ENCODE data around the gene MSANTD4. TPM values are rescaled to one million over a fixed set of nuclear protein-coding genes. Genes with fewer than 3 reads are reported as not detected.
"Not testable (repeated sequence)": the region's sequence is repeated elsewhere in the genome, so short reads cannot be mapped to it uniquely, and the experiment has no call there.

Gene MSANTD4
- total and polyA plus RNA-seq, 2 donors (not counting 1 experiment from before 2014, with no cell fraction given): 2.4 to 20.0 TPM

GRCh38 chr11:106061249-106061784 lies 39.3 kb upstream of the MSANTD4 start:
- H3K27ac Mint-ChIP-seq: no peak overlapping the region
- no peak overlapping the region for H3K4me3 Mint-ChIP-seq
- ChIA-PET CTCF (interaction anchor here (0.8 kb wide), 1 partner anchor 26 kb away, joined by 3 read pairs; no protein-coding TSS in a partner anchor), POLR2A (no interaction called here)
- peaks cover 11% of the 10 kb centered on the region for H3K4me1 Mint-ChIP-seq
- intact Hi-C loops (cut with micrococcal nuclease): no loop called here
- H2AFZ ChIP-seq (ENCODE audit: insufficient read depth, low read depth, low read length, poor library complexity, severe bottlenecking): no peak overlapping the region
- no peaks in the 10 kb centered on the region for H3K9me3 Mint-ChIP-seq (ENCODE audit: insufficient read depth)
- DNase-seq (no peak), ATAC-seq (ENCODE audit: low read depth) (no peak)
- H3K27me3 ChIP-seq (replicated peaks in 1 of 4; ENCODE audit: control extremely low read depth in 1 of 4, control insufficient read depth in 3 of 4, insufficient read depth in 4 of 4, low read length in 3 of 4): no peaks in the 10 kb centered on the region
- H3K4me3 ChIP-seq (ENCODE audit: control extremely low read depth in 1 of 5, extremely low read depth in 1 of 5, insufficient read depth in 1 of 5, low read depth in 2 of 5, low read length in 4 of 5): no peak overlapping the region
- no peak overlapping the region for H3K27ac ChIP-seq (ENCODE audit: low read length in 2 of 2)
- TF ChIP-seq, protein P1, sequence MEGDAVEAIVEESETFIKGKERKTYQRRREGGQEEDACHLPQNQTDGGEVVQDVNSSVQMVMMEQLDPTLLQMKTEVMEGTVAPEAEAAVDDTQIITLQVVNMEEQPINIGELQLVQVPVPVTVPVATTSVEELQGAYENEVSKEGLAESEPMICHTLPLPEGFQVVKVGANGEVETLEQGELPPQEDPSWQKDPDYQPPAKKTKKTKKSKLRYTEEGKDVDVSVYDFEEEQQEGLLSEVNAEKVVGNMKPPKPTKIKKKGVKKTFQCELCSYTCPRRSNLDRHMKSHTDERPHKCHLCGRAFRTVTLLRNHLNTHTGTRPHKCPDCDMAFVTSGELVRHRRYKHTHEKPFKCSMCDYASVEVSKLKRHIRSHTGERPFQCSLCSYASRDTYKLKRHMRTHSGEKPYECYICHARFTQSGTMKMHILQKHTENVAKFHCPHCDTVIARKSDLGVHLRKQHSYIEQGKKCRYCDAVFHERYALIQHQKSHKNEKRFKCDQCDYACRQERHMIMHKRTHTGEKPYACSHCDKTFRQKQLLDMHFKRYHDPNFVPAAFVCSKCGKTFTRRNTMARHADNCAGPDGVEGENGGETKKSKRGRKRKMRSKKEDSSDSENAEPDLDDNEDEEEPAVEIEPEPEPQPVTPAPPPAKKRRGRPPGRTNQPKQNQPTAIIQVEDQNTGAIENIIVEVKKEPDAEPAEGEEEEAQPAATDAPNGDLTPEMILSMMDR (IDR thresholded peaks at IDR 0.05): no peak
- TF ChIP-seq EZH2 (IDR thresholded peaks at IDR 0.05; ENCODE audit: borderline replicate concordance, insufficient read depth, low read depth, low read length, poor library complexity, severe bottlenecking): no peak
- H3K36me3 ChIP-seq (replicated peaks in 1 of 2; ENCODE audit: control extremely low read depth in 1 of 2, control insufficient read depth in 1 of 2, extremely low read depth in 1 of 2, insufficient read depth in 2 of 2, low read length in 1 of 2): peaks cover 0 to 3% of the 10 kb centered on the region in 2 experiments
- H3K27me3 Mint-ChIP-seq: no peaks in the 10 kb centered on the region
- H3K4me1 ChIP-seq (ENCODE audit: control insufficient read depth in 2 of 2, insufficient read depth in 2 of 2, low read length in 2 of 2): peaks cover 4% of the 10 kb centered on the region in 2 donors
- H3K9ac ChIP-seq (ENCODE audit: low read length): no peak overlapping the region
- H3K4me2 ChIP-seq (replicated peaks; ENCODE audit: low read depth, low read length, poor library complexity, severe bottlenecking): no peak overlapping the region
- H4K20me1 ChIP-seq (ENCODE audit: control insufficient read depth, insufficient read depth, low read length, poor library complexity, severe bottlenecking): peaks cover 9% of the 10 kb centered on the region
- peaks cover 14% of the 10 kb centered on the region for H3K79me2 ChIP-seq (ENCODE audit: control insufficient read depth, insufficient read depth, low read length)
- H3K9me3 ChIP-seq (ENCODE audit: control extremely low read depth in 1 of 3, control insufficient read depth in 2 of 3, insufficient read depth in 1 of 3, low read length in 2 of 3): no peaks in the 10 kb centered on the region

- no peak overlapping the region for H3K4me3 Mint-ChIP-seq
These were observed 37.6 kb upstream of the MSANTD4 start for GRCh38 chr11:106059617-106060016.

GRCh38 chr11:106058377-106058776 lies 36.3 kb upstream of the MSANTD4 start:
- H3K79me2 ChIP-seq (ENCODE audit: control insufficient read depth, insufficient read depth, low read length); H3K27me3 Mint-ChIP-seq; H3K27me3 ChIP-seq (replicated peaks in 1 of 4; ENCODE audit: control extremely low read depth in 1 of 4, control insufficient read depth in 3 of 4, insufficient read depth in 4 of 4, low read length in 3 of 4); H3K27ac ChIP-seq (ENCODE audit: low read length in 2 of 2); H3K4me3 Mint-ChIP-seq; H3K9me3 ChIP-seq (ENCODE audit: control extremely low read depth in 1 of 3, control insufficient read depth in 2 of 3, insufficient read depth in 1 of 3, low read length in 2 of 3); intact Hi-C loops (cut with micrococcal nuclease); H3K27ac Mint-ChIP-seq; H3K9me3 Mint-ChIP-seq (ENCODE audit: insufficient read depth); H4K20me1 ChIP-seq (ENCODE audit: control insufficient read depth, insufficient read depth, low read length, poor library complexity, severe bottlenecking); H3K4me1 ChIP-seq (ENCODE audit: control insufficient read depth in 2 of 2, insufficient read depth in 2 of 2, low read length in 2 of 2); H3K4me3 ChIP-seq (ENCODE audit: control extremely low read depth in 1 of 5, extremely low read depth in 1 of 5, insufficient read depth in 1 of 5, low read depth in 2 of 5, low read length in 4 of 5); POLR2A ChIA-PET; H3K4me2 ChIP-seq (replicated peaks; ENCODE audit: low read depth, low read length, poor library complexity, severe bottlenecking); H3K36me3 ChIP-seq (replicated peaks in 1 of 2; ENCODE audit: control extremely low read depth in 1 of 2, control insufficient read depth in 1 of 2, extremely low read depth in 1 of 2, insufficient read depth in 2 of 2, low read length in 1 of 2); CTCF ChIA-PET; H2AFZ ChIP-seq (ENCODE audit: insufficient read depth, low read depth, low read length, poor library complexity, severe bottlenecking); ATAC-seq (ENCODE audit: low read depth); H3K9ac ChIP-seq (ENCODE audit: low read length); DNase-seq: not testable (repeated sequence)
- 98% methylated on average over 9 of the region's 14 CpGs for WGBS (ENCODE audit: insufficient coverage)
- peaks cover 11% of the 10 kb centered on the region for H3K4me1 Mint-ChIP-seq

More at GRCh38 chr11:106059617-106060016, 37.6 kb upstream of the MSANTD4 start:
- H3K4me3 ChIP-seq (ENCODE audit: control extremely low read depth in 1 of 5, extremely low read depth in 1 of 5, insufficient read depth in 1 of 5, low read depth in 2 of 5, low read length in 4 of 5): no peak overlapping the region
- no peak overlapping the region for H3K27ac Mint-ChIP-seq
- intact Hi-C loops (cut with micrococcal nuclease): no loop called here
- H3K4me1 Mint-ChIP-seq: peaks cover 11% of the 10 kb centered on the region
- H3K27me3 ChIP-seq (replicated peaks in 1 of 4; ENCODE audit: control extremely low read depth in 1 of 4, control insufficient read depth in 3 of 4, insufficient read depth in 4 of 4, low read length in 3 of 4): no peaks in the 10 kb centered on the region
- TF ChIP-seq, protein P1 (IDR thresholded peaks at IDR 0.05): no peak
- TF ChIP-seq EZH2 (IDR thresholded peaks at IDR 0.05; ENCODE audit: borderline replicate concordance, insufficient read depth, low read depth, low read length, poor library complexity, severe bottlenecking): no peak
- H3K4me1 ChIP-seq (ENCODE audit: control insufficient read depth in 2 of 2, insufficient read depth in 2 of 2, low read length in 2 of 2): peaks cover 4% of the 10 kb centered on the region in 2 donors
- peaks cover 9% of the 10 kb centered on the region for H4K20me1 ChIP-seq (ENCODE audit: control insufficient read depth, insufficient read depth, low read length, poor library complexity, severe bottlenecking)
- no CpG with 5 or more reads among the region's 1 CpG for WGBS (ENCODE audit: insufficient coverage)
- CTCF ChIA-PET: no interaction called here
- H3K9ac ChIP-seq (ENCODE audit: low read length): no peak overlapping the region
- H3K9me3 Mint-ChIP-seq (ENCODE audit: insufficient read depth): no peaks in the 10 kb centered on the region
- H3K9me3 ChIP-seq (ENCODE audit: control extremely low read depth in 1 of 3, control insufficient read depth in 2 of 3, insufficient read depth in 1 of 3, low read length in 2 of 3): no peaks in the 10 kb centered on the region
- no peak for ATAC-seq (ENCODE audit: low read depth)
- H3K4me2 ChIP-seq (replicated peaks; ENCODE audit: low read depth, low read length, poor library complexity, severe bottlenecking): no peak overlapping the region
- H2AFZ ChIP-seq (ENCODE audit: insufficient read depth, low read depth, low read length, poor library complexity, severe bottlenecking): no peak overlapping the region
- H3K79me2 ChIP-seq (ENCODE audit: control insufficient read depth, insufficient read depth, low read length): peaks cover under 1% of the 10 kb centered on the region
- POLR2A ChIA-PET: no interaction called here
- no peak for DNase-seq
- H3K27me3 Mint-ChIP-seq: no peaks in the 10 kb centered on the region
- peaks cover 0 to 3% of the 10 kb centered on the region in 2 experiments for H3K36me3 ChIP-seq (replicated peaks in 1 of 2; ENCODE audit: control extremely low read depth in 1 of 2, control insufficient read depth in 1 of 2, extremely low read depth in 1 of 2, insufficient read depth in 2 of 2, low read length in 1 of 2)
- no peak overlapping the region for H3K27ac ChIP-seq (ENCODE audit: low read length in 2 of 2)

All from B cell (primary cell).